Measurements from ENCODE around the gene TRANK1. TPM values are rescaled to one million over a fixed set of nuclear protein-coding genes. Genes with fewer than 3 reads are reported as not detected.
A peak's percentile ranks its signal among the peaks of the same experiment; 100 is the strongest.
"Not testable (repeated sequence)": the region's sequence is repeated elsewhere in the genome, so short reads cannot be mapped to it uniquely, and the experiment has no call there.

TRANK1 gene
- polyA plus RNA-seq, 1 experiment: 22.4 TPM

DNA sequence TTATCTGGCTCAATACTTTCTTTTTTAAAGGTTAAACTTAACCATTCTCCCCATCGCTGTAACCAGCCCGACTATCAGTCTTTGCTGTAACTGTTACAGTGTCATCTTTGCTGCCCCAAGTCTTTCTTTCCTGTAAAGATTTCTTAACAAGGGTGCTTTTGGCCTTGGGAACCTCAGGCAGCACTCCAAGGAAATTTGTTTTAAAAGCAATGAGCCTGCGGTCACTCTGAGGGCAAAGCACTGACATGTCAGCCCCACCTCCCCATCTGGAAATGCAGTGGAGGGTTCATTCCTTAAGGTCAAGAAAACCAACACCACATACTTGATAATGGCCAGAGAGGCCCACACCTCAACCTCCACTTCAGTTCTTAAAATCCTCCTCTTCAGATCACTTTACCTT is 3.2 kb downstream of the TRANK1 start:
- TF ChIP-seq, protein P1, sequence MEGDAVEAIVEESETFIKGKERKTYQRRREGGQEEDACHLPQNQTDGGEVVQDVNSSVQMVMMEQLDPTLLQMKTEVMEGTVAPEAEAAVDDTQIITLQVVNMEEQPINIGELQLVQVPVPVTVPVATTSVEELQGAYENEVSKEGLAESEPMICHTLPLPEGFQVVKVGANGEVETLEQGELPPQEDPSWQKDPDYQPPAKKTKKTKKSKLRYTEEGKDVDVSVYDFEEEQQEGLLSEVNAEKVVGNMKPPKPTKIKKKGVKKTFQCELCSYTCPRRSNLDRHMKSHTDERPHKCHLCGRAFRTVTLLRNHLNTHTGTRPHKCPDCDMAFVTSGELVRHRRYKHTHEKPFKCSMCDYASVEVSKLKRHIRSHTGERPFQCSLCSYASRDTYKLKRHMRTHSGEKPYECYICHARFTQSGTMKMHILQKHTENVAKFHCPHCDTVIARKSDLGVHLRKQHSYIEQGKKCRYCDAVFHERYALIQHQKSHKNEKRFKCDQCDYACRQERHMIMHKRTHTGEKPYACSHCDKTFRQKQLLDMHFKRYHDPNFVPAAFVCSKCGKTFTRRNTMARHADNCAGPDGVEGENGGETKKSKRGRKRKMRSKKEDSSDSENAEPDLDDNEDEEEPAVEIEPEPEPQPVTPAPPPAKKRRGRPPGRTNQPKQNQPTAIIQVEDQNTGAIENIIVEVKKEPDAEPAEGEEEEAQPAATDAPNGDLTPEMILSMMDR (IDR thresholded peaks at IDR 0.05; ENCODE audit: low read depth, low read length): no peak
- ChIA-PET CTCF (interaction anchor here (0.6 to 3.6 kb wide), 3 partner anchors 17 to 34 kb away, joined by 3 to 30 read pairs (median 24); no protein-coding TSS in a partner anchor), POLR2A (no interaction called here)
- H3K4me3 ChIP-seq (ENCODE audit: low read depth, low read length): no peak overlapping the region
- H3K9me3 ChIP-seq (ENCODE audit: control insufficient read depth, insufficient read depth, low read length): peaks cover 8% of the 10 kb centered on the region; the same call in 1 of the 2 replicates
- no peaks in the 10 kb centered on the region for H3K27me3 ChIP-seq (ENCODE audit: control insufficient read depth, insufficient read depth, low read length)
- no peak for DNase-seq (ENCODE audit: low read depth, low spot score)
- peak overlapping the region; percentile 0 for H3K27ac ChIP-seq (ENCODE audit: low read depth, low read length)

DNA sequence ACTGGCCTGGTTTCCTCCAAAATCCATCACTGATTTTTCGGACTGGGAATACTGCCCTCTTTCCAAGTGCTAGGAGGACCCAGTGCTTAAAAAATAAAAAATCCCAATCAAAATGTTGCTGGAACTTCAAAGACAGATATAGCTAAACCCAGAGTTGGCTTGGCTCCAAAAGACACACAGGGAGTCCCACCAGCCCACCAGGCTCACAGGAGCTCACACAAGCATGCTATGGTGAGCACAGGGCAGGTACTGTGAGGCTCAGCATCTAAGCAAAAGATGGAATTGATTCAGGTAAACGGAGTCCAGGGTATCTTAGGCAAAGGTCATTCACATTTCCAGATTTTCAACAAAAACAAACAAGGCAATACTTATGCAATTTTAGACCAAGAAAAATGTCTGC is 3.7 kb downstream of the TRANK1 start:
- no peak for DNase-seq (ENCODE audit: low read depth, low spot score)
- Histone ChIP-seq H3K9me3 (ENCODE audit: control insufficient read depth, insufficient read depth, low read length) (peaks cover 8% of the 10 kb centered on the region; the same call in 1 of the 2 replicates), H3K4me3 (ENCODE audit: low read depth, low read length) (no peak overlapping the region), H3K27me3 (ENCODE audit: control insufficient read depth, insufficient read depth, low read length) (no peaks in the 10 kb centered on the region), H3K27ac (ENCODE audit: low read depth, low read length) (no peak overlapping the region)
- ChIA-PET POLR2A (no interaction called here), CTCF (interaction anchor here (0.6 to 3.6 kb wide), 2 partner anchors 17 to 33 kb away, joined by 3 to 30 read pairs; no protein-coding TSS in a partner anchor)
- TF ChIP-seq, protein P1 (IDR thresholded peaks at IDR 0.05; ENCODE audit: low read depth, low read length): no peak

DNA sequence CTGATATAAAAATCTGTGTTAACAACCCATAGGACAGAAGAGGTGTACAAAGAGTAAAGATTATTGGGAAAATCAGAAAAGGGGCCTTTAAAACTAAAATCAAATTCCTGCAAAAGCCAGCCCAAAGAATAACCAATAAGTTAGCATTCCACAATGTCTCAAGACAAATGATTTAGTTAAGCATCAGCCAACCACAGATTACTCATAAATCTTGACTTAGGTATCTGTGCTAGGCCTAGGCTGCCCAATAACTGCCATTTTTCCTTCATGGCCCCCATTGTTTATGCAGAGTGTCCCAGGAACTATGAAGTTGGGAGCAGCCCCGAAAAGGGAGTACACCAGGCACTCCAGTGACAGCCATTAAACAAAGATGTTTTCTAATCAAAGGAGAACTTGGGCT is 7.4 kb downstream of the TRANK1 start:
- Histone ChIP-seq H3K4me3 (ENCODE audit: low read depth, low read length) (no peak overlapping the region), H3K9me3 (ENCODE audit: control insufficient read depth, insufficient read depth, low read length) (no peaks in the 10 kb centered on the region), H3K27ac (ENCODE audit: low read depth, low read length) (no peak overlapping the region), H3K27me3 (ENCODE audit: control insufficient read depth, insufficient read depth, low read length) (no peaks in the 10 kb centered on the region)
- POLR2A ChIA-PET: no interaction called here
- TF ChIP-seq, protein P1 (IDR thresholded peaks at IDR 0.05; ENCODE audit: low read depth, low read length): no peak
- CTCF ChIA-PET: interaction anchor here (1.9 kb wide), 1 partner anchor 21 kb away, joined by 7 read pairs; no protein-coding TSS in a partner anchor
- no peak for DNase-seq (ENCODE audit: low read depth, low spot score)

DNA sequence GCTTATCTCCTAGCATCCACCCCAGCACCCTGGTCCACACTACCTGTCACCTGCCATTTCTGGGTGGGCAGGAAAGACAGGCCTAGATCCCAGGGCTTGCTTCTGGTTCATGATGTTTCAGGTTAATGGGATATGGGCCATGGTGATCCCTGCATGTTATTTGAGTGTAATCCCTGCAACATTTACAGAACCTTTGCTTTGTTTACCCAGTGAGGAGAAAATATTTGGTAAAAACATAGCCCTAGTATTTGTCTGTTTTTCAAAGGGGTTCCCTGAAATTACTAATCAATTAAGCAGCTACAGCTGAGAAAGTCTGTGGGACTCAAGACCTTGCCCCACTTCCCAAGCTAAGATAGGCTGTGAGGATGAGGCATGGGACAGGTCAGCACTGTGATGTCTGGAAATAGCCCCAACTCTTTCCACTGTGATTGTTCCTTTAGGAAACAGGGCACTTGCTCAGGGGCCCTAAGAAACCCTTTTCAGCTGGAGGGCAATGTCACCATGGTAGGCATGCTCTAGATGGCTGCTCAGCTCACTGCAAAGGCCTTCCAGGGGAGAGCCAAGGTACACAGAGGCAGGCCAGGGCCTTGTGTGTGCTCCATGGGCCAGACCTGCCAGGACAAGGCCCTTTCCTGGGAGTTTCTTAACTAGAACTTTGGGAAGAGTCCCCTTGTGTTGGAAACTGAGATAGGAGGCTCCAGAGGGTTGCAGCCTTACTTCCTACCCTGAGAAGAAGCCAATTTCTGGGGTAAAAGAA is 11.1 kb downstream of the TRANK1 start:
- Histone ChIP-seq H3K4me3 (ENCODE audit: low read depth, low read length) (no peak overlapping the region), H3K27me3 (ENCODE audit: control insufficient read depth, insufficient read depth, low read length) (no peaks in the 10 kb centered on the region), H3K27ac (ENCODE audit: low read depth, low read length) (no peak overlapping the region), H3K9me3 (ENCODE audit: control insufficient read depth, insufficient read depth, low read length) (no peaks in the 10 kb centered on the region)
- TF ChIP-seq, protein P1 (IDR thresholded peaks at IDR 0.05; ENCODE audit: low read depth, low read length): no peak
- ChIA-PET CTCF (interaction anchor here (1.1 to 3.8 kb wide), 2 partner anchors 11 to 24 kb away, joined by 4 to 23 read pairs; no protein-coding TSS in a partner anchor), POLR2A (no interaction called here)
- DNase-seq (ENCODE audit: low read depth, low spot score): no peak

GRCh38 chr3:36931424-36931823 is 13.4 kb downstream of the TRANK1 start:
- CTCF ChIA-PET: interaction anchor here (3.8 kb wide), 1 partner anchor 27 kb away, joined by 23 read pairs; no protein-coding TSS in a partner anchor
- H3K4me3 ChIP-seq (ENCODE audit: low read depth, low read length); POLR2A ChIA-PET; DNase-seq (ENCODE audit: low read depth, low spot score); H3K9me3 ChIP-seq (ENCODE audit: control insufficient read depth, insufficient read depth, low read length); H3K27me3 ChIP-seq (ENCODE audit: control insufficient read depth, insufficient read depth, low read length); H3K27ac ChIP-seq (ENCODE audit: low read depth, low read length): not testable (repeated sequence)

All from AG04450 (cell line).